Lower lobe of right lung (tissue), 2 donors: ENCODE data around the gene ANKRD44. TPM values are rescaled to one million over a fixed set of nuclear protein-coding genes. Genes with fewer than 3 reads are reported as not detected.

Source experiments
- ATAC-seq, 2 donors: fragments of 200-7000 bp; cut with Tn5 transposase; one replicate each; pipeline ENCODE4 v1.9.1; 2020 to 2022; ENCODE audit warnings: mild to moderate bottlenecking in 2 of 2, moderate library complexity in 2 of 2
- DNase-seq: peaks from one replicate; pipeline ENCODE4 v3.0.0-alpha.2; 2020
- H3K27ac ChIP-seq: fragments of 200-600 bp; one replicate; pipeline ENCODE4 v1.8.0; 2022
- H3K27me3 ChIP-seq: fragments of 200-600 bp; one replicate; pipeline ENCODE4 v1.8.0; 2022; ENCODE audit warnings: low read depth
- H3K36me3 ChIP-seq: fragments of 200-600 bp; one replicate; pipeline ENCODE4 v1.8.0; 2022; ENCODE audit warnings: mild to moderate bottlenecking
- H3K4me1 ChIP-seq: fragments of 200-600 bp; one replicate; pipeline ENCODE4 v1.8.0; 2022
- H3K4me3 ChIP-seq: fragments of 200-600 bp; one replicate; pipeline ENCODE4 v1.8.0; 2022; ENCODE audit warnings: mild to moderate bottlenecking
- H3K9me3 ChIP-seq: fragments of 200-600 bp; one replicate; pipeline ENCODE4 v1.8.0; 2022
- CTCF ChIP-seq: fragments of 200-600 bp; IDR thresholded peaks from one replicate; pipeline ENCODE4 v1.8.0; 2022; ENCODE audit warnings: antibody characterized with exemption, mild to moderate bottlenecking
- intact Hi-C: fragments of 100-400 bp; cut with DNase I; formaldehyde crosslinking; loops from one replicate; pipeline ENCODE4 v1.11.0; 2022
- total RNA-seq: library from RNA; stranded (reverse); fragmentation: NEBNext Ultra II Directional; extraction: Animal tissue kit (Norgen Biotek cat#: 25700); gene quantifications from one replicate; pipeline ENCODE4 v1.2.1, GENCODE V29; 2021
- donor health status: DM: no; HTN: yes; CAD: no; lungs with severe emphysema.

Gene ANKRD44
- total RNA-seq, 1 donor from 2014 or later, result 58.7 TPM

DNA sequence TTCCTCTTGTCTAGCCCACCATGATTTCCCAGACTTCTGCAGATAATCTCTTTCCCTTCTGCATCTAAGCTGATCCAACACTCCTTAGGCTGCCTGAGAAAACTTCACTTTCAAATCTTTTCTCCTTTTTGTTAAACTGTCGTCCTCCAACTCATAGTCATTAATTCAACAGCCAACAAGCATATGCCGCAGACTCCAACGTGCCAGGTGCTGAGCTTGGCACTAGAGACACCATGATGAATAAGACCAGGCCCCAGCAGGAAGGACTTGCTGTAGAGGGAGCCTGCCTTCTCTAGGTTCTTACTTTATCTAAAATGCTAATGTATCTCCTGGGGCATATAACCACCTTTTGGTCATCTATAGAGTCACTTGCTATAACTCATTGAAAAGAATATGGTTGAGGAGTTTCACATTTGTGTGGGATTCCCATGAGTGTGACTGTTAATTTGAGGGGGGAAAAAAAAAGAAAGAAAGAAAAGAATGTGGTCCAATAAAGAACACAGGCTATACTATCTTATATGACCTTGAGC lies 51.0 kb downstream of the ANKRD44 start:
- intact Hi-C loops, result no loop called here
- peaks cover 76% of the 10 kb centered on the region for H3K4me1 ChIP-seq
- TF ChIP-seq CTCF, result no peak
- no peak overlapping the region for H3K27ac ChIP-seq
- ATAC-seq (no peak), DNase-seq (no peak)
- no peaks in the 10 kb centered on the region for H3K9me3 ChIP-seq
- H3K27me3 ChIP-seq, result no peaks in the 10 kb centered on the region
- no peak overlapping the region for H3K4me3 ChIP-seq
- H3K36me3 ChIP-seq, result no peaks in the 10 kb centered on the region

DNA sequence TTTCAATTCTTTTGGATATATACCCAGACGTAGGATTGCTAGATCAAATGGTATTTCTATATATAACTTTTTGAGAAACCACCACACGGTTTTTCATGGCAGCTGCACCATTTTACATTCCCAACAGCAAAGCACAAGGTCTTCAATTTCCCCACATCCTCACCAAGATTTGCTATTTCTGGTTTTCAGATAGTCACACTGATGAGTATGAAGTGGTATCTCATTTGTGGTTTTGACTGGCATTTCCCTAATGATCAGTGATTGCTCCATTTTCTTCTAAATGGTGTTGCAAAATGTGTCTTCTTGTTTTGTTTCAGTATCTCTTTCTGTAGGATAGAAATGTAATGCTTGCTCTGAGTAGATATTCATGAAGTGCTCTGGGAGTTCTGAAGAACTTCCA lies 52.0 kb downstream of the ANKRD44 start:
- peak; percentile 36 for ATAC-seq
- no peak overlapping the region for H3K4me3 ChIP-seq
- H3K9me3 ChIP-seq, result no peaks in the 10 kb centered on the region
- H3K27me3 ChIP-seq, result no peaks in the 10 kb centered on the region
- no peaks in the 10 kb centered on the region for H3K36me3 ChIP-seq
- H3K4me1 ChIP-seq, result peaks cover 72% of the 10 kb centered on the region
- intact Hi-C loops, result no loop called here
- H3K27ac ChIP-seq, result peak overlapping the region; percentile 13
- TF ChIP-seq CTCF, result no peak
- DNase-seq, result no peak

GRCh38 chr2:197256547-197257170 lies 53.9 kb downstream of the ANKRD44 start:
- H3K27ac ChIP-seq, result peak overlapping the region; percentile 31
- no peaks in the 10 kb centered on the region for H3K36me3 ChIP-seq
- DNase-seq (no peak), ATAC-seq (no peak)
- no peak overlapping the region for H3K4me3 ChIP-seq
- H3K27me3 ChIP-seq, result no peaks in the 10 kb centered on the region
- peaks cover 59% of the 10 kb centered on the region for H3K4me1 ChIP-seq
- TF ChIP-seq CTCF, result no peak
- intact Hi-C loops, result no loop called here
- H3K9me3 ChIP-seq, result no peaks in the 10 kb centered on the region

GRCh38 chr2:197256021-197256420 lies 54.6 kb downstream of the ANKRD44 start:
- no peak for DNase-seq
- peak overlapping the region; percentile 51 for H3K27ac ChIP-seq
- intact Hi-C loops, result no loop called here
- no peaks in the 10 kb centered on the region for H3K36me3 ChIP-seq
- ATAC-seq, result no peak
- peaks cover 63% of the 10 kb centered on the region for H3K4me1 ChIP-seq
- H3K9me3 ChIP-seq, result no peaks in the 10 kb centered on the region
- H3K27me3 ChIP-seq, result no peaks in the 10 kb centered on the region
- TF ChIP-seq CTCF, result no peak
- H3K4me3 ChIP-seq, result no peak overlapping the region

GRCh38 chr2:197255543-197255942 lies 55.0 kb downstream of the ANKRD44 start:
- peak; percentile 90 to 96 for ATAC-seq
- intact Hi-C loops, result no loop called here
- no peaks in the 10 kb centered on the region for H3K27me3 ChIP-seq
- H3K9me3 ChIP-seq, result no peaks in the 10 kb centered on the region
- H3K36me3 ChIP-seq, result no peaks in the 10 kb centered on the region
- TF ChIP-seq CTCF, result no peak
- no peak overlapping the region for H3K4me3 ChIP-seq
- peak overlapping the region; percentile 51 for H3K27ac ChIP-seq
- peak; percentile 85 for DNase-seq
- H3K4me1 ChIP-seq, result peaks cover 64% of the 10 kb centered on the region
